NCI-H1694 (cell line): ENCODE measurements around the gene TARP.
"Not testable (repeated sequence)": the region's sequence is repeated elsewhere in the genome, so short reads cannot be mapped to it uniquely, and the experiment has no call there.

ENCODE experiments used
- DNase-seq: peaks from one replicate; lab custom pipeline; 2025; lab: John Stamatoyannopoulos, UW

TARP gene

GRCh38 chr7:38299275-38299931 is 26.0 kb upstream of the TARP start:
- no peak for DNase-seq

DNA sequence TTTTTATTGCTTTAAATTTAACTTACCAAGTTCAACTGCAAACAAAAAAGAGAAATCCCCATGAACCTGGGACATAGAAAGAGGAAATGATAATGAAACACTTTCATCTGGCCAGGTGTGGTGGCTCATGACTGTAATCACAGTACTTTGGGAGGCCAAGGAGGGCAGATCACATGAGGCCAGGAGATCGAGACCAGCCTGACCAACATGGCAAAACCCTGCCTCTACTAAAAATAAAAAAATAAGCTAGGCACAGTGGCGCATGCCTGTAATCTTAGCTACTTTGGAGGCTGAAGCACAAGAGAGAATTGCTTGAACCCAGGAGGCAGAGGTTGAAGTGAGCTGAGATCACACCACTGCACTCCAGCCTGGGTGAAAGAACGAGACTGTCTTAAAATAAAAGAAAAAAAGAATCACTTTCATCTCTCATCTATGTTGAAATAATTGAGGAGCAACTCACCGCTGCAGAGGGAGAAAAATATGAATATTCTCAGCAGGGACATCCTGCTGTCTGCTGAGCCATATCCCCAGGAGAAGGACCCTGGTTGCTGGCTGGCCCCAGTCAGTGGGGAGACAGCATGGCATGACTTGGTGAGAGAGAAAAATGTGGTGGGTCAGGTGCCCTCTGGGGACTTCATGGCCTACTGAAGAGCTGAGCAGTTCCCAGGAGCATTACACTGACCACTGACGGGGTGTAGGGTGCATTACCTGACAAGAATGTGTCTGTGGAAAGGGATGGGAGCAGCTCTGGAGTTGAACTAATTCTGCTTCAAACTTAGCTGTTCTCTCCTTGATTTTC is 22.8 kb upstream of the TARP start:
- DNase-seq = no peak

DNA sequence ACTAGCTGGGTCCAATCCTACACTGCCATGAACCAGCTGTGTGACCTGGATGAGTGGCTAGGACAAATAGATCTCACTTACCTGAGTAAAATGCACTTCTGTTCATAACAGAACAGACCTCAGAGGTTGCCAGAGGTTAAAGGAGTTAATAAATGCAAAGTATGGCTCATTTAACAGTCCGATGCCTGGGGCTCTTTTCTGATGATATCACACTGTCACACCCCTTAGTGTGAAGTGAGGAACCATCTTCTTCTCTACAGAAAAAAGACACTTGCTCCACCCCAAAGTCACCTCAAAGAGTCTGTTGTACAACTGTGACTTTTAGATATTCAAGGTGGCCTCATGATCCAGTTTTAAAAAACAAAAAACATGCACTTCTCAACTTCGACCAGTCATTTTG is 21.5 kb upstream of the TARP start:
- no peak for DNase-seq

GRCh38 chr7:38292442-38292841 is 19.0 kb upstream of the TARP start:
- DNase-seq = no peak

DNA sequence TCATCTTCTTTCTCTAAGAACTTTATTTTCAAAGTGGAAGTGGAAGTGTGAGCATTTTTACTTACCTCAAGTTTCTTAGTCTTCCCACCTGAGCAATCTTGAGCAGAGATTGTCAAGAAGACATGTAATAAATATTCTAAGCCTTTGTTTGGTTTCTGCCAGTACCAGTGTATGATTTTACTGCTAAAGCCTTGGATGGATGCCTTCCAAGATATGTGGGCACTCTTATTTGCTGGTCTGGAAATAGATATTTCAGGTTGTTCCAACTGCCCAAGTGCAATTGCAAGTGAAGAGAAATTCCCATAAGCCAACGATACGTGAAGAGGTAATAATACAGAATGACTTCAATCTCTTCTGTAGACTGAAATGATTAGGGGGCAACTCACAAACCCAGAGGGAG is 18.2 kb upstream of the TARP start:
- no peak for DNase-seq

DNA sequence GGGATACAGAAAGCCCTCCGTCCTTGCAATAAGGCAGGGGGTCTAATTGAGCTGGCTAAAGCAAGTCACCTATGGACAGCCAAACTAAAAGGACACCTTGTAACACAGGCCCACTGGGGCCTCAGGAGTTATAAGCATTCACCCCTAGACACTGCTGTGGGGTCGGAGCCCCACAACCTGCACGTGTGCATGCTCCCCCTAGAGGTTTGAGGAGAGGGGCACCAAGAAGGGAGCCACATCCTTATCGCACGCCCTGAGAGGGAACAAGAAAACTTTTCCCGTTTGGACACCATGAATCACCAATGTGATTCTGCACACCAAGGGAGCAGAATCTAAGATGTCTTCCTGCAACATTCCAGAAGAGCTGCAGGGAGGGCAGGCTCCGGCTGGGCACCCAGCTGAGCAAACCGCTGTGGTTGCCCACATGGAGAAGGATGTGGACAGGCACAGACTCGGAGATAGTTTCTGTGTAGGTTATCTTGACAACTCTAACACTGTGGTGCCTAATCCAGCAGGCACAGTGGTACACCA is 17.7 kb upstream of the TARP start:
- DNase-seq = no peak

DNA sequence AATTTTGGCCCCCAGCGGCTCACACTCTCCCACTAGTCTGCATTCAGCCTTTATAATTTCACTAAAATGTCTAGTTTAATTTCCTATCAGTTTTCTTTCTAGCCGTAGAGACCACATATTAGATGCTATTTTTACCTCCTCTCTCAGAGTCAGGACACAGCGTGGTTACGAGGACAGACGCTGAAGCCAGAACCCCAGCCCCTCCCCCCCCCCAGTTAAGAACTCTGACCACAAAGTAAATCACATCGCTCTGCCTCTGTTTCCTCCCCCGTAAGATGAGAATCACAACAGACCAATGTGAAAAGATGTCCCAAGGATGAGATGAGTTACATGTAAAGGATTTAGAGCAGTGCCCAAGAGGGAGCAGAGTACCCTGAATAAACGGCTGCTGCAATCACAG is 11.1 kb upstream of the TARP start:
- DNase-seq = no peak

GRCh38 chr7:38283809-38284208 is 10.4 kb upstream of the TARP start:
- no peak for DNase-seq

- DNase-seq = no peak
Measured at GRCh38 chr7:38283107-38283506, 9.7 kb upstream of the TARP start.

DNA sequence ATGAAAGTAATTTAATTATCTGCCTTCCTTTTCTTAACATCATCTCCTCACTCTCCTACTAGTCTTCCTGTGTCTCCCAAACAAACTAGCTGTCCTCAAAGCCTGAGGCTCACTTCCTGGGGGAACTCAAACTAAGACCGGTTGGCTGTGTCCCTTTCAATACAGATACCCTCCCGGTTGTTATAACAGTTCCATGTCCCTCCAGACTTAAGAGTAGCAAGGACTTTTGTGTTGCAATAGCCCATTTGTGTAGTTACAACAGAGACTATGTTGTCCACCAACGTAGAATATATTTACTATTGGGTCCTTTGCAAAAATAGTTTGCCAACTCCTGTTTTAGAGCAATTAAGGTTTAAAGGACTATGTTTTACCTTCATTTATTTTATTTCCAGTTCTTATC is 8.6 kb upstream of the TARP start:
- no peak for DNase-seq

GRCh38 chr7:38281266-38281665 is 7.8 kb upstream of the TARP start:
- DNase-seq = no peak

DNA sequence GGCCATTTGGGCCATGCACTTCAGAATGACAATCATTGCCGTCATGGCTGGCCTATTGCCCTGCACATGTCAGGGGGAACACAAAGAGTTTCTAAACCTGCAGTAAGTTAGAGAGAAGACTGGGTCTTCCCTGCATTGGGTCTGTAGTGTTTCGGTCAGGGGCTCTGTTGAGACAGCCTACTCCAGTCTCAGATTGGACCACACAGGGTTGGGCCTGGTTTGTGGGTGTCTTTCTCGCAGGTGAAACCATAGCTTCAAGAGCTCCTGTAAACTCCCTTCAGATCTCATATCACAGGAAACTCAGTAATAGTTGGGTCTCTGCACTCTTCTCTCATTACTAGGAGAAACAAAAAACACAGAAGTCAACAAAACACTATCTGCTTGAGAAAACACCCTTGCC is 7.3 kb upstream of the TARP start:
- DNase-seq = no peak

- DNase-seq = no peak
Measured at GRCh38 chr7:38280000-38280399, 6.6 kb upstream of the TARP start.

DNA sequence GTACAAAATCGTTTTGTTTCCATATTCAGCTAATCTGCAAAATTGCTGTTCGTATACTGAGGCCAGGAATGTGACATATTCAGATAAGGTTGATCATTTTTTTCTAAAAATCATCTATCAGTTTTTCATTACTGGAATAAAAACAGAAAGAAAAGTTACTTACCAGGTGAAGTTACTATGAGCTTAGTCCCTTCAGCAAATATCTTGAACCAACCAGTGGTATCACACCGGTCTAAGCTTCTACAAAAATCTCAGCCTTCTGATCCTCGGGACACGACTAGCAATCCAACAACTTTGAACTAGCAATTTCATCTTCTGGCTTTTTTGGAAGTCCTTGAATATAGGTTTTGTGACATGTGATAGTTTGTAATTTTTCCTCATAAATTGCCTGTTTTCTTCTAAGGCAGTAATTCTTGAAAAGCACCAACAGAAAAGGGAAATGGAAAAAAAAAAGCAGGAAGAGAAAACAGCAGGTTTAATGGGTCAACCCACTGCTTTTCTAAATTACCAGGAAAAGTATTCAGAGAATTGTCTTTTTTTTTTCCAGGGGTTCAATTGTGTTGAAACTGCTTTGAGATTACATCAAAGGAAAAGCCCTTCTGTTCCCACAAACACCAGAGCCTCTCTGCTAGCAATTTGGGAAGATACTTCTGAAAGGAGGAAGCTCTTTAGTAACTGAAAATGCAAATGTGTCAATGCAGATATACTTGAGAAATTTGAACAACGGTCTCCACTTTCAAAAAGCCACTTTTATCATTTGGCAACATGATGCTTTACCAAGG is 2.9 kb upstream of the TARP start:
- no peak for DNase-seq

DNA sequence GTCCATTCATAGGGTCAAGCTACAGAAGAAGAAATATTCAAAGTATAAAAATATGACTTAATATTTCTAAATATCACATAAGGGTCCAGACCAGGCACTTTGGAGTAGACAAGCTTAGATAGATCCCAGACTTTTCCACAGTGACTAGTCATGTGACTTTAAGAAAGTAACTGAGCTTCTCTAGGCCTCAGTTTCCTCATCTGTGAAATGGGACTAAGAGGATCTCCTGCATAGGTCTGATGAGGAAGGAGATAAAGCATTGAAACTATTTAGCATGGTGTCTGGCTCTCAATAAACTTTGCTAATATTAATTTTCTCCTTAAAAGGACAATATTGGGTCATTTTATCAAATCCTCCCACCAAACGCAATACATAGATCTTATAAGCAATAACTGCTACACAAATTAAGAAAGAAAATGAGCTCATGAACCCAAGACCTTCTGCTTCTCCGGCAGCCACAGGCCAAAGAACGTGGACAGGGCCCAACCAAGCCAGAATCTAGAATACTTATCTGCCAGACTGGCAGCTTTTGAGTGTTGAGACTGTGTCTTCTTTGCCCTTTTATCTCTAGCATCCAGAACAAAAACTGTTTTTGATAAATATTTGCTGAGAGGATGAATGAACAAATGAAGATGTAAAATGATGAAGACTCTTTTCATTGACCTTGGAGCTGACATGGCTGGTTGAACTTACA is 1.6 kb upstream of the TARP start:
- no peak for DNase-seq

GRCh38 chr7:38274486-38274885 is 1.1 kb upstream of the TARP start:
- no peak for DNase-seq

DNA sequence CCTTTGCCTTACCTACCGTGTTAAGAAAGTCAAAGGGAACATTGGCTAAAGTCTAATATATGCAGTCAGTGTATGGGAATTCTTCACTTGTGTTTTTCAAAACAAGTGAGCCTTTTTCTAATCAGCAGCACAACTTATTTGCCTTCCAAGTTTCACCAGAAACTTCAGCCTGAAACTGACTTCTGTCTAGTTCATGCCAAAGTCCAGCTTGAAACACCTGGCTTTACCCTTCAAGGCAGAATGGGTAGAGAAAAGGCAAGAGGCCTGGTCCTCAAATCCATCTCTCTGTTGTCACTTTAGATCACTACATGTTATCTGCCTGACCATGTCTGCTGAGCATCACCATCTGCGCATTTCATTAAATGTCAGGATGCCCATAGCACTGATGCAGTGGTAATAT is 3.0 kb downstream of the TARP start:
- DNase-seq = not testable (repeated sequence)

GRCh38 chr7:38269704-38270346 is 3.6 kb downstream of the TARP start:
- not testable (repeated sequence) for DNase-seq

GRCh38 chr7:38265958-38266357 is 7.5 kb downstream of the TARP start:
- not testable (repeated sequence) for DNase-seq

GRCh38 chr7:38264602-38265001 is 8.8 kb downstream of the TARP start:
- DNase-seq = not testable (repeated sequence)

DNA sequence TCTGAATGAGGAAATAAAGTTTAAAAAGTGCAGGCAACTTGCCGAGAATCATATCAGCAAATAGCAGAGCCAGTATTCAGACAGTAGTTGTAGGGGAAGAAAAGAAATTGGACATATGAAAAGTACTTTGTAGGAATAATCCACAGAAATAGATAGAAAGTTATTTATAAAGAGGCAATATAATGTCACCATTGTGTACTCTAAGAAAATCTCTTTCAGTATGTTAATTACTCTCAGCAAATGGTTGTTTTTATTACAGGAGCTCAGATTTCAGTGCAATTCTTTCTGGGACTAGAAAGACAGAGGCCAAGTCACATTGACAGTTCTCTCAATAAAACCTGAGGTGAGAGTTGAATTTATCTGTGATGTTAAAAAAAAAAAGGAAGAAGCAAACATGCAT is 10.2 kb downstream of the TARP start:
- not testable (repeated sequence) for DNase-seq

- no peak for DNase-seq
Measured at GRCh38 chr7:38262545-38262944, 10.9 kb downstream of the TARP start.
